ENCODE data around the gene FAM124B.

FAM124B gene

DNA sequence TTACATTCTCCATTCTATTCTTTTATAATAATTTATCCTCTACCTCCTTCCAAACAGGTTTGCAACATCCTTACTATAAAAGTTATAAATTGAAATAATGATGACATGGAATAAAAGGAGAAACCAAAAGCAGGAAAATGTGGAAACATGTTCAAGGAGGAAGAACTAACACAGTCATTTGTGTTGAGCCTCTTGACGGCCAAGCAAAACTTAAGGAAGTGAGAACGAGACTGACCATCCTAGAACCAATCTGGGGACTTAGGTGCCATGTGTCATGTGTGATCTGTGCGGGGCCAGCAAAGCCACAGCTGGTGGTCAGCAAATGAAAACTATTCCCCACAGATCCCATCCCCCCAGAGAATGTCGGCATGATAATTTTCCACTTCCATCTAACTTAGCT is 25.6 kb upstream of the FAM124B start:
- H3K9me3 Mint-ChIP-seq, result no peaks in the 10 kb centered on the region
- H3K27ac Mint-ChIP-seq, result no peak overlapping the region
- peaks cover 2% of the 10 kb centered on the region for H3K27me3 Mint-ChIP-seq
- H3K4me3 Mint-ChIP-seq, result no peak overlapping the region
- no peaks in the 10 kb centered on the region for H3K4me1 Mint-ChIP-seq
- peaks cover 2% of the 10 kb centered on the region for H3K36me3 Mint-ChIP-seq

- Mint-ChIP-seq H3K9me3 (no peaks in the 10 kb centered on the region), H3K27ac (no peak overlapping the region), H3K4me1 (no peaks in the 10 kb centered on the region), H3K36me3 (peaks cover 2% of the 10 kb centered on the region), H3K4me3 (no peak overlapping the region), H3K27me3 (peaks cover 2% of the 10 kb centered on the region)
Measured at GRCh38 chr2:224426656-224427055, 24.7 kb upstream of the FAM124B start.

GRCh38 chr2:224421065-224421464 is 19.2 kb upstream of the FAM124B start:
- Mint-ChIP-seq H3K9me3 (no peaks in the 10 kb centered on the region), H3K4me1 (no peaks in the 10 kb centered on the region), H3K4me3 (no peak overlapping the region), H3K27me3 (peaks cover 2% of the 10 kb centered on the region), H3K36me3 (peaks cover 2% of the 10 kb centered on the region), H3K27ac (no peak overlapping the region)

GRCh38 chr2:224417947-224418346 is 16.0 kb upstream of the FAM124B start:
- no peak overlapping the region for H3K4me3 Mint-ChIP-seq
- no peaks in the 10 kb centered on the region for H3K4me1 Mint-ChIP-seq
- H3K27ac Mint-ChIP-seq, result no peak overlapping the region
- H3K36me3 Mint-ChIP-seq, result no peaks in the 10 kb centered on the region
- H3K27me3 Mint-ChIP-seq, result peaks cover 3% of the 10 kb centered on the region
- no peaks in the 10 kb centered on the region for H3K9me3 Mint-ChIP-seq

GRCh38 chr2:224417361-224417729 is 15.4 kb upstream of the FAM124B start:
- H3K9me3 Mint-ChIP-seq, result no peaks in the 10 kb centered on the region
- H3K27me3 Mint-ChIP-seq, result peaks cover 3% of the 10 kb centered on the region
- H3K27ac Mint-ChIP-seq, result no peak overlapping the region
- no peaks in the 10 kb centered on the region for H3K36me3 Mint-ChIP-seq
- H3K4me3 Mint-ChIP-seq, result no peak overlapping the region
- H3K4me1 Mint-ChIP-seq, result no peaks in the 10 kb centered on the region

- Mint-ChIP-seq H3K27ac (no peak overlapping the region), H3K36me3 (no peaks in the 10 kb centered on the region), H3K4me3 (no peak overlapping the region), H3K4me1 (no peaks in the 10 kb centered on the region), H3K9me3 (no peaks in the 10 kb centered on the region), H3K27me3 (peaks cover 3% of the 10 kb centered on the region)
Measured at GRCh38 chr2:224416656-224417360, 14.9 kb upstream of the FAM124B start.

DNA sequence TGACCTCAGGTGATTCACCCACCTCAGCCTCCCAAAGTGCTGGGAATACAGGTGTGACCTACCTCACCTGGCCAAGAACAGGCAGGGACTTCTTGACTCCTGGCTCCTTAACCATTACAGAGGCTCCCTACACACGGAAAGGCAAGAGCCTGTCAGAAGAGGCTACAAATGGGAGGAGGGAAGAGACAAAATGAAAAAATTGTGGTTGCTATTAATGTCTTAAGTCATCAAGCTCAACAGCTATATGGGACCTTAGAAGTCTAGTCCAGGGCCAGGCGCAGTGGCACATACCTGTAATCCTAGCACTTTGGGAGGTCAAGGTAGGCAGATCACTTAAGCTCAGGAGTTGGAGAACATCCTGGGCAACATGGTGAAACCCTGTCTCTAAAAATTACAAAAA is 11.5 kb upstream of the FAM124B start:
- Mint-ChIP-seq H3K4me1 (no peaks in the 10 kb centered on the region), H3K36me3 (no peaks in the 10 kb centered on the region), H3K27me3 (peaks cover 8% of the 10 kb centered on the region), H3K27ac (no peak overlapping the region), H3K9me3 (no peaks in the 10 kb centered on the region), H3K4me3 (no peak overlapping the region)

GRCh38 chr2:224412141-224413015 is 10.5 kb upstream of the FAM124B start:
- Mint-ChIP-seq H3K4me1 (no peaks in the 10 kb centered on the region), H3K27ac (no peak overlapping the region), H3K4me3 (no peak overlapping the region), H3K36me3 (no peaks in the 10 kb centered on the region), H3K27me3 (peaks cover 8% of the 10 kb centered on the region), H3K9me3 (no peaks in the 10 kb centered on the region)

DNA sequence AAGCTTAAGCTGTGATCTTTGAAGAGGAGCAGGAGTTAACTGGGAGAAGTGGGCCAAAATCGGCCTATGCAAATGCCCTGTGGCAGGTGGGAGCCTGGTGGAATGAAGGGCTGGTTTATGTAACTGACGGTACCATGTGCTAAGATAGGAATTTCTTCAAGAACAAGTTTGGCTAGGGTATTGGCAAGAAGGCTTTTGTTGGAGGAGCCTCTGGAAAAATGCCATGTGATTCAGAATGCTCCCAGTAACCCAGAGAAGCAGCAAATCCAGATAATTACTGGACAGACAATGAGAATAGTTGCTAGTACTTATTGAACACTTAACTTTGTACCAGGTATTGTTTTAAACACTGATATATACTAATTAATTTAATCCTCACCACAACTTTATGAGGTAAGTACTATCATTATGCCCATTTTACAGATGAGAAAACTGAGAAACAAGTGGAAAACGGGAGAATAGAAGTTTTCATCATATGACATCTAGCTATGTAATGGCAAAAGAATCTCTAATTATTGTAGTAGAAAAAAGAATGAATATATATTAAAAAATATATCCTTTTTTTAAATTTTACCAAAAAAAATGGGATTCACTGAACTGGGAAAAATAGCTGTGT is 9.1 kb upstream of the FAM124B start:
- Mint-ChIP-seq H3K4me1 (no peaks in the 10 kb centered on the region), H3K9me3 (no peaks in the 10 kb centered on the region), H3K36me3 (no peaks in the 10 kb centered on the region), H3K4me3 (no peak overlapping the region), H3K27ac (no peak overlapping the region), H3K27me3 (peaks cover 8% of the 10 kb centered on the region)

- Mint-ChIP-seq H3K4me3 (no peak overlapping the region), H3K27me3 (peaks cover 7% of the 10 kb centered on the region), H3K9me3 (no peaks in the 10 kb centered on the region), H3K27ac (no peak overlapping the region), H3K36me3 (no peaks in the 10 kb centered on the region), H3K4me1 (no peaks in the 10 kb centered on the region)
Measured at GRCh38 chr2:224408676-224409075, 6.8 kb upstream of the FAM124B start.

- H3K36me3 Mint-ChIP-seq, result no peaks in the 10 kb centered on the region
- H3K4me3 Mint-ChIP-seq, result no peak overlapping the region
- H3K4me1 Mint-ChIP-seq, result peaks cover 2% of the 10 kb centered on the region
- no peak overlapping the region for H3K27ac Mint-ChIP-seq
- no peaks in the 10 kb centered on the region for H3K9me3 Mint-ChIP-seq
- peaks cover 5% of the 10 kb centered on the region for H3K27me3 Mint-ChIP-seq
Measured at GRCh38 chr2:224407241-224407701, 5.4 kb upstream of the FAM124B start.

- Mint-ChIP-seq H3K4me1 (peaks cover 10% of the 10 kb centered on the region), H3K27me3 (peaks cover 5% of the 10 kb centered on the region), H3K27ac (no peak overlapping the region), H3K4me3 (no peak overlapping the region), H3K36me3 (no peaks in the 10 kb centered on the region), H3K9me3 (no peaks in the 10 kb centered on the region)
Measured at GRCh38 chr2:224405841-224406370, 4.0 kb upstream of the FAM124B start.

DNA sequence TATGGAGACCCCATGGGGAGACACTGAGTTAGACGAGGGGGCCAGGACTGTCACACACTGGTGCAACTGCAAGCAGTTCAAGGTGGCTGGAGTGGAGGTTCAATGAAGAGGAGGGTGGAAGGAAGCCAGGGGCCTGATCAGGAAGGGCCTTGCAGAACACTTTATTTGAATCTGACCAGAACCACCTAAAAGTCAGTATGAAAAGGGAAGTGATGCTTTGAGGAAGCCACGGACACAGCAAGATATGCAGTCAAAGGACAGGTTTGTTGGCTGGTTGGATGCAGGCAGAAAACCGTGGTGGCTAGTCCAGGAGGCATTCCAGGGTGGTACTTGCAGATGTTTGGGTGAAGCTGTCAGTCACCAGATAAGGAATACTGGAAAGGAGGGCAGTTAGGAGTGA is 3.5 kb upstream of the FAM124B start:
- Mint-ChIP-seq H3K27ac (no peak overlapping the region), H3K9me3 (no peaks in the 10 kb centered on the region), H3K4me1 (peaks cover 11% of the 10 kb centered on the region), H3K4me3 (no peak overlapping the region), H3K36me3 (no peaks in the 10 kb centered on the region), H3K27me3 (peaks cover 4% of the 10 kb centered on the region)

DNA sequence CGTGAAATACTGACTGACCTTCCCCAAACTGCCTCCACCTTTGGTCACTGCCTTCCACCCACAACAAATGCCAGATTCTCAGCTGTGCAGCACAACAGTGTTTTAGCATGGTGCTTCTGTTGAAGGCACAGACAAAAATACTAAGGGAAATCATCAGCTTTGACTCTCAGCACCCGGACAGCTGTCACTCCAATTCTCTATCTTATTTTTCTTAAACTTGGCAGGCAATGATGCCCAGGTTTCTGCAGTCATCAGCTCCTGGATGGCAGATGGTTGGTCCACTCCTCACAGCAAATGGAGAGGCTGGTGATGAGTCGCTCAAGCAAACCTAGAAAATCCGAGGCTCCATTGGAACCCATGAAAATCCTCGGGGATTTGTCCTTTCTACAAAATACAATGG is 2.9 kb upstream of the FAM124B start:
- Mint-ChIP-seq H3K9me3 (no peaks in the 10 kb centered on the region), H3K36me3 (no peaks in the 10 kb centered on the region), H3K27me3 (peaks cover 4% of the 10 kb centered on the region), H3K4me1 (peaks cover 11% of the 10 kb centered on the region), H3K4me3 (no peak overlapping the region), H3K27ac (no peak overlapping the region)

DNA sequence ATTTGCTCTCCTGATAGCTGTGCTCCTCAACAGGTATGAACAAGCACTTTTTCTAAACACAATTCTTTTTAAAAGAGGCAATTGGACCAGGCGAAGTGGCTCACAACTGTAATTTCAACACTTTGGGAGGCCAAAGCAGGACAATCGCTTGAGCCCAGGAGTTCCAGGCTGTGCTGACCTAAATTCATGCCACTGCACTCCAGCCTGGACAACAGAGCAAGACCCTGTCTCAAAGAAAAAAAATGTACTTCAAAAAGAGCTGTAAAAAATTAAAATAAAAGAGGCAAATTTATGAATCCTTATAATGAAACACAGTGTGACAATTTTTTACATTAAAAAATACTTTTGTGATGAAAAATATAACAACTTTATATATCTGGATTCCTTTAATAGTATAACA is 1.8 kb upstream of the FAM124B start:
- no peaks in the 10 kb centered on the region for H3K36me3 Mint-ChIP-seq
- no peak overlapping the region for H3K27ac Mint-ChIP-seq
- H3K9me3 Mint-ChIP-seq, result no peaks in the 10 kb centered on the region
- H3K4me1 Mint-ChIP-seq, result peaks cover 11% of the 10 kb centered on the region
- no peak overlapping the region for H3K4me3 Mint-ChIP-seq
- H3K27me3 Mint-ChIP-seq, result peaks cover 4% of the 10 kb centered on the region
